Muscle of arm (tissue), 12 donors: Measurements from ENCODE around the gene SPTSSA. TPM values are rescaled to one million over a fixed set of nuclear protein-coding genes. Genes with fewer than 3 reads are reported as not detected.

Source experiments
- polyA plus RNA-seq, 12 donors: library from polyadenylated mRNA; unstranded; fragments of 120-200 nt; gene quantifications; one replicate each; pipeline ENCODE4 v1.2.1, GENCODE V29; 2013; ENCODE audit not compliant: insufficient read length in 12 of 12

SPTSSA gene
- polyA plus RNA-seq, 12 donors: 17.9 to 40.5 (median 25.6) TPM; not detected in 1

Other genes with a start within 250 kb of the SPTSSA start
- 10 to 100 TPM in 11 of 12 donors, not detected in 1; 30.4 to 51.5 (median 33.9) TPM for gene EAPP, start 77.5 kb upstream of the SPTSSA start, polyA plus RNA-seq
- gene SNX6, start 167.9 kb upstream of the SPTSSA start, polyA plus RNA-seq: 10 to 100 TPM in 11 of 12 donors, not detected in 1; 67.1 to 99.1 (median 79.9) TPM